NCI-H2227 (cell line): Measurements from ENCODE around the gene MARVELD2.
"Not testable (repeated sequence)": the region's sequence is repeated elsewhere in the genome, so short reads cannot be mapped to it uniquely, and the experiment has no call there.

Source experiments
- DNase-seq: peaks from one replicate; lab custom pipeline; 2025; ENCODE audit not compliant: unreplicated experiment; lab: John Stamatoyannopoulos, UW

The MARVELD2 gene

GRCh38 chr5:69444127-69444754 is 29.3 kb downstream of the MARVELD2 start:
- no peak for DNase-seq

- no peak for DNase-seq
Observed at GRCh38 chr5:69449511-69449910, 34.6 kb downstream of the MARVELD2 start.

- DNase-seq = no peak
Observed at GRCh38 chr5:69450116-69450515, 35.2 kb downstream of the MARVELD2 start.

GRCh38 chr5:69450527-69450926 is 35.6 kb downstream of the MARVELD2 start:
- not testable (repeated sequence) for DNase-seq

GRCh38 chr5:69451941-69452647 is 37.2 kb downstream of the MARVELD2 start:
- no peak for DNase-seq

- not testable (repeated sequence) for DNase-seq
Observed at GRCh38 chr5:69453487-69453886, 38.6 kb downstream of the MARVELD2 start.

GRCh38 chr5:69454460-69455249 is 39.7 kb downstream of the MARVELD2 start:
- DNase-seq = no peak

GRCh38 chr5:69455428-69455988 is 40.6 kb downstream of the MARVELD2 start:
- DNase-seq = not testable (repeated sequence)

GRCh38 chr5:69462170-69462569 is 47.3 kb downstream of the MARVELD2 start:
- no peak for DNase-seq

- DNase-seq = not testable (repeated sequence)
Observed at GRCh38 chr5:69466375-69466774, 51.5 kb downstream of the MARVELD2 start.

GRCh38 chr5:69467442-69468225 is 52.7 kb downstream of the MARVELD2 start:
- DNase-seq = no peak

GRCh38 chr5:69468631-69469030 is 53.7 kb downstream of the MARVELD2 start:
- no peak for DNase-seq

GRCh38 chr5:69471516-69471915 is 56.6 kb downstream of the MARVELD2 start:
- DNase-seq = not testable (repeated sequence)

- DNase-seq = not testable (repeated sequence)
Observed at GRCh38 chr5:69472535-69473143, 57.7 kb downstream of the MARVELD2 start.

- no peak for DNase-seq
Observed at GRCh38 chr5:69477170-69477569, 62.3 kb downstream of the MARVELD2 start.

- DNase-seq = not testable (repeated sequence)
Observed at GRCh38 chr5:69478296-69478695, 63.4 kb downstream of the MARVELD2 start.

GRCh38 chr5:69484891-69485290 is 70.0 kb downstream of the MARVELD2 start:
- no peak for DNase-seq

- DNase-seq = no peak
Observed at GRCh38 chr5:69485471-69485870, 70.6 kb downstream of the MARVELD2 start.

GRCh38 chr5:69489246-69489645 is 74.3 kb downstream of the MARVELD2 start:
- DNase-seq = no peak

- no peak for DNase-seq
Observed at GRCh38 chr5:69491027-69491426, 76.1 kb downstream of the MARVELD2 start.
